Activated T-cell treated with anti-CD3 and anti-CD28 coated beads, Interleukin-2, amount 50 U/mL, for 72 hours (primary cell): ENCODE results near the gene DMD. TPM values are rescaled to one million over a fixed set of nuclear protein-coding genes. Genes with fewer than 3 reads are reported as not detected.

ENCODE experiments used
- ATAC-seq, 2 donors: fragments of 150-1000 bp; cut with Tn5 transposase; replicated peaks in 1 of 2; 2 replicates each; pipeline ENCODE4 v1.10.0; 2021; ENCODE audit warnings: moderate library complexity in 2 of 2, mild to moderate bottlenecking in 1 of 2
- DNase-seq, 2 donors: peaks; one replicate each; pipeline ENCODE4 v3.0.0; 2021 to 2022; ENCODE audit warnings: mixed read lengths in 1 of 2
- H3K27ac Mint-ChIP-seq: one replicate; pipeline ENCODE4 v1.8.0; 2022; ENCODE audit warnings: mild to moderate bottlenecking, moderate library complexity, mixed read lengths
- H3K27me3 Mint-ChIP-seq: one replicate; pipeline ENCODE4 v1.8.0; 2022; ENCODE audit warnings: low read depth, mixed read lengths
- H3K36me3 Mint-ChIP-seq, 2 donors: one replicate each; pipeline ENCODE4 v1.8.0; 2022; ENCODE audit warnings: mixed read lengths in 2 of 2, mild to moderate bottlenecking in 1 of 2; ENCODE audit not compliant: insufficient read depth in 2 of 2
- H3K4me1 Mint-ChIP-seq: one replicate; pipeline ENCODE4 v1.8.0; 2022; ENCODE audit warnings: low read depth, mixed read lengths
- H3K4me3 Mint-ChIP-seq, 2 donors: one replicate each; pipeline ENCODE4 v1.8.0; 2022; ENCODE audit warnings: mild to moderate bottlenecking in 2 of 2, mixed read lengths in 2 of 2, moderate library complexity in 2 of 2
- H3K9me3 Mint-ChIP-seq, 2 donors: one replicate each; pipeline ENCODE4 v1.8.0; 2022; ENCODE audit warnings: mixed read lengths in 2 of 2
- total RNA-seq, 2 donors: library from RNA; stranded (reverse); gene quantifications; one replicate each; pipeline ENCODE4 v1.2.3, GENCODE V29; 2022

DMD gene
- total RNA-seq, 2 donors from 2014 or later: 2.9 to 4.6 TPM

GRCh38 chrX:31224381-31225012, 1986.9 kb downstream of the DMD start:
- DNase-seq (no peak), ATAC-seq (no peak)
- Mint-ChIP-seq H3K36me3 (peaks cover 0 to 1% of the 10 kb centered on the region in 2 donors), H3K9me3 (peaks cover 0 to 1% of the 10 kb centered on the region in 2 donors), H3K27me3 (peaks cover 9% of the 10 kb centered on the region), H3K4me1 (no peaks in the 10 kb centered on the region), H3K4me3 (no peak overlapping the region), H3K27ac (no peak overlapping the region)

DNA sequence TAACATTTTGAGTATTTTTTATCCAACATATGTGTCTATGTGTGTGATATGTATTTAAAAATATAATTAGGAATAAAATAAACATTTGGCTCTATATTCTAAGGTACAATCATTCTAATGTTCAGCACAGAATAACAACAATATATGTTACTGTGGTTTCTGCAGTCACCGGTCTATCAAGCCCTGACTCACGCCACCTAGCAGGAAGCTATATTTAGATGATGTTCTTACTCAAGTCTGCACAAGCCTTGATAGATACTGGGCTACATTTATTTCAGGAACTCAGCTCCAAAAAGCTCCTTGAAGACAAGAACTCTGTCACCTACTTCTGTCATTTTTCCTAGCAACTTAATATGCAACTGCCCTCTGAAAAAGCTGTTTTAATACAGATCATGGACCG, 1987.5 kb downstream of the DMD start:
- Mint-ChIP-seq H3K36me3 (peaks cover 0 to 1% of the 10 kb centered on the region in 2 donors), H3K9me3 (peaks cover 0 to 1% of the 10 kb centered on the region in 2 donors), H3K4me1 (no peaks in the 10 kb centered on the region), H3K27ac (no peak overlapping the region), H3K27me3 (peaks cover 9% of the 10 kb centered on the region), H3K4me3 (no peak overlapping the region)
- DNase-seq (no peak), ATAC-seq (no peak)

GRCh38 chrX:31222946-31223345, 1988.4 kb downstream of the DMD start:
- Mint-ChIP-seq H3K9me3 (peaks cover 0 to 1% of the 10 kb centered on the region in 2 donors), H3K4me3 (no peak overlapping the region), H3K27me3 (peaks cover 9% of the 10 kb centered on the region), H3K36me3 (peaks cover 0 to 1% of the 10 kb centered on the region in 2 donors), H3K4me1 (no peaks in the 10 kb centered on the region), H3K27ac (no peak overlapping the region)
- ATAC-seq (no peak), DNase-seq (no peak)

DNA sequence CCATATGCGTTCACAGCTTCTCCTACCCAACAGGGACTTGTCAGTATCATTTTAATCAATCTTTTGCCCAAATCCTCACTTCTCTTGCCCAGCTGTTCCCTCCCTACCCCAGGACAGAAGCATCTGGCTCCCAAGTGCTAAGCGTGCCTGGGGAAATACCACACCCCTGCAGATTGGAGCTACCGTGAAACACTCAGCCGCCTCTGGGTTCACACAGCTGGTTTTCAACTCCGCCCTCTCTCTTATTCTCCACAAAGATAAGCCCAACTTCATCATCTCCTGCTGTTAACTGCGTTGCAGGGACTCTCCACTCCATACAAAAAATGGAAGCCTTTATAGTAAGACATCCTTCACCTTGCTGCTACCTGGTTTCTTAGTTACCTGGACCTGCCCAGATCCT, 1992.2 kb downstream of the DMD start:
- Mint-ChIP-seq H3K4me3 (no peak overlapping the region), H3K9me3 (no peaks in the 10 kb centered on the region), H3K4me1 (no peaks in the 10 kb centered on the region), H3K27ac (no peak overlapping the region), H3K27me3 (peaks cover 5% of the 10 kb centered on the region), H3K36me3 (no peaks in the 10 kb centered on the region)
- ATAC-seq (no peak), DNase-seq (no peak)

GRCh38 chrX:31217084-31217483, 1994.3 kb downstream of the DMD start:
- peaks cover 6% of the 10 kb centered on the region for H3K27me3 Mint-ChIP-seq
- no peak overlapping the region for H3K4me3 Mint-ChIP-seq
- no peaks in the 10 kb centered on the region for H3K9me3 Mint-ChIP-seq
- ATAC-seq: no peak
- no peak overlapping the region for H3K27ac Mint-ChIP-seq
- no peaks in the 10 kb centered on the region for H3K4me1 Mint-ChIP-seq
- DNase-seq: no peak
- no peaks in the 10 kb centered on the region for H3K36me3 Mint-ChIP-seq

DNA sequence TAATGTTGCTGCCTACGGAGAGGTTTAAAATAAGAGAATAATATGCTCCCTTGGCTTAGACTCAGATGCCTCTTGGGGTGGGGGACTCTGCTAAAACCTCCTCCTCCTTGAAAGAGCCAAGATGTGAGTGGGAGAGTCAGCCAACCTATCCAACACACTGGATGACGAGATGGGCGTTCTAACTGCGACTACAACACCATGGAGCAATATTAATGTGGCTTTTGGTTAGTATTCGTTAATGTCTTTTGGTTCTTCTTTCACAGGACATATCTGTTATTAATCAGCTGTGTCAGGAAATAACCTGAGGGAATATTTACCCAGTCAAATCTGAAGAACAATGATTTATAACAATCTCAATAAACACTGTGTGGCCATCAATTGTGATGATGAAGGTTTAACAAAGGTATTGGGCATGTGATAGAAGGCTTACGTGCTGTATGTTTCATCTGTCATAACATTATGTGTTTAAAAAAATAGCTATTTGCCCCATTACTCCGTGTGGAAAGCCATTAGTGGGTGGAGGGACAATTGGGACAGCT, 1996.0 kb downstream of the DMD start:
- Mint-ChIP-seq H3K4me1 (no peaks in the 10 kb centered on the region), H3K27me3 (peaks cover 12% of the 10 kb centered on the region), H3K36me3 (no peaks in the 10 kb centered on the region), H3K27ac (no peak overlapping the region), H3K4me3 (no peak overlapping the region), H3K9me3 (no peaks in the 10 kb centered on the region)
- no peak for ATAC-seq
- DNase-seq: no peak

DNA sequence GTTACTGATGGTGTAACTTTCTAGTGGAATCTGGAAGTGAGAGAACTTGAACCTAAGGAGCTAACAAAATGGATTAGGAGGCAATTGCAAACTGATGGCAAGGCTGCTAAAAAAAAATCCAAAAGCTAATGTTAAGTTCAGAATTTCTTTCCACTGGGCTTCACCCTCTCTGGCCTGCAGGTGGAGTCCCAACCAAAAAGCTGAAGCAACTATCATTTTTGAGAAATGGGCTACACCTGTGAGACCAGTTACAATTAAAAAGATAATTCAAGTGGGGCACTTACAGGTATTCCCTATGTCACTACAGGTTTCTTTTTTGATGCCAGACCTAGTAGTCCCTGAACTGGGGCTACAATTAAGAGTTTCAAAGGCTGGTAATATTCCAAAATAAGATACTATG, 1997.4 kb downstream of the DMD start:
- ATAC-seq: no peak
- H3K27me3 Mint-ChIP-seq: peaks cover 22% of the 10 kb centered on the region
- no peaks in the 10 kb centered on the region for H3K9me3 Mint-ChIP-seq
- H3K4me3 Mint-ChIP-seq: no peak overlapping the region
- DNase-seq: peak; percentile 0 to 1
- no peak overlapping the region for H3K27ac Mint-ChIP-seq
- no peaks in the 10 kb centered on the region for H3K36me3 Mint-ChIP-seq
- H3K4me1 Mint-ChIP-seq: no peaks in the 10 kb centered on the region

DNA sequence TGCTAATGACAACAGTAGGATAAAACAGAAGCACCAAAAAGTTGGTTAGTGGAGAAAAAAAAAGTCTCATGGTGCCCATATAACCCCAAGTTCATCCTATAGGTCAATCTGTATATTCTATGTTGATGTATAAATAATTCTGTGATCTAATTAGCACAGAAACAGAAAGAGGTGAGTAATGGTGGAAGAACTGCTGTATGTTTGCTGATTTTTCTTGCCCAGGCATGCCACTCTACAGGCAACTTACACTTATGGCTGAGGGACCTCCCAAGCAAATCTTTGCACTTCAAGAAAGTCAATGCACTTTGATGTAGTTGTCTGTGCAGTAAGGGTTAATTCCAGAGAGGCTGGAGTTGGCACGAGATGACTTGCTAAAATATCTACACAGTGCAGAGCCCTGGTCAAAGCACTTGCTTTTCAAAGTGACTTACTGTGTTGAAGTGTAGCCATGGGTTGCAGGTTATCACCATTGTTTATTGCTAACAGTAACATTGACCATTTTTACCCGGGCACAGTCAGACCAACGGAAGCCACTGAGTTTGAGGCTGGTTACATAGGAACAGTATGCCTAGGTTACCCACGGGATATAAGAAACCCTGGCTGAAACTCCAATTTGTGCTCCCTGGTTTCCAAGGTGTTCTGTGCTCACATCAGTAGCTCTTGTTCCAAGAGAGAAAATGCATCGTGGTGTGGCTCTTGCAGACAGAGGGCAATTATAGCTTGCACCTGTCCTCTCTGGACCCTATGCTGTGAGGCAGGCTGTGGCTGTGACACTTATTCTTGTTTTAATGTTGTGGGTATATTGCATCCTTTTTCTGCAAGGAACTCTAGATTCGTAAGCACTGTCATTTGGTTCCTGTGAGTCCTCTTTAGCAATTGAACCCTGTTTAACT, 1998.2 kb downstream of the DMD start:
- H3K9me3 Mint-ChIP-seq: no peaks in the 10 kb centered on the region
- H3K27me3 Mint-ChIP-seq: peaks cover 23% of the 10 kb centered on the region
- H3K36me3 Mint-ChIP-seq: no peaks in the 10 kb centered on the region
- DNase-seq (no peak), ATAC-seq (no peak)
- no peaks in the 10 kb centered on the region for H3K4me1 Mint-ChIP-seq
- H3K4me3 Mint-ChIP-seq: no peak overlapping the region
- H3K27ac Mint-ChIP-seq: no peak overlapping the region

GRCh38 chrX:31209005-31209628, 2002.2 kb downstream of the DMD start:
- ATAC-seq: no peak

DNA sequence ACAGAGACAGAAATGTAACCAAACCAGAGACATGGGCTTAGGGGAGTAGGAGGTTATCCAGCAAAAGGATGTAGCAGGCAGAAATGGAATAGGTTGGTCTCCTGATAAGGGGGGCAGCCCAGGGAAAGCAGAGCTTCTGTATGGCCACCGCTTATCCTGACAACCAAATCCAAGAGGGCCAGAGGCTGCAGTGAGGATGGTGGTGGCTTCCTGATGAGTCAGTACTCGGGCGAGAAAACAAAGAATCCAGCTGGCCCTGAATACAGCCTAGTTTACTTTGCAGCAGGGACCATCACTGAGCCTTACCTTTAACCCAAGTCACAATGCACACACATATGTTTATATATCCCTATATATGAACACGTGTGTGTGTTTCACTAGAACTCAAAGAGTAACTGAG, 2009.8 kb downstream of the DMD start:
- H3K36me3 Mint-ChIP-seq: no peaks in the 10 kb centered on the region
- H3K4me3 Mint-ChIP-seq: no peak overlapping the region

More at GRCh38 chrX:31209005-31209628, 2002.2 kb downstream of the DMD start:
- H3K27ac Mint-ChIP-seq: no peak overlapping the region
- peaks cover 17% of the 10 kb centered on the region for H3K27me3 Mint-ChIP-seq
- H3K4me1 Mint-ChIP-seq: no peaks in the 10 kb centered on the region
- H3K9me3 Mint-ChIP-seq: no peaks in the 10 kb centered on the region
- no peak overlapping the region for H3K4me3 Mint-ChIP-seq
- no peaks in the 10 kb centered on the region for H3K36me3 Mint-ChIP-seq
- no peak for DNase-seq

GRCh38 chrX:31200430-31200829, 2010.9 kb downstream of the DMD start:
- Mint-ChIP-seq H3K9me3 (no peaks in the 10 kb centered on the region), H3K27ac (no peak overlapping the region), H3K4me1 (no peaks in the 10 kb centered on the region), H3K4me3 (no peak overlapping the region), H3K36me3 (no peaks in the 10 kb centered on the region), H3K27me3 (no peaks in the 10 kb centered on the region)
- DNase-seq (no peak), ATAC-seq (no peak)

More for the DNA sequence above, 2009.8 kb downstream of the DMD start:
- Mint-ChIP-seq H3K27me3 (no peaks in the 10 kb centered on the region), H3K9me3 (no peaks in the 10 kb centered on the region), H3K27ac (no peak overlapping the region), H3K4me1 (no peaks in the 10 kb centered on the region)
- no peak for ATAC-seq
- no peak for DNase-seq

- Mint-ChIP-seq H3K36me3 (no peaks in the 10 kb centered on the region), H3K4me1 (no peaks in the 10 kb centered on the region), H3K9me3 (no peaks in the 10 kb centered on the region), H3K27ac (no peak overlapping the region), H3K4me3 (no peak overlapping the region), H3K27me3 (no peaks in the 10 kb centered on the region)
- DNase-seq: no peak
- no peak for ATAC-seq
These were observed 2011.6 kb downstream of the DMD start for GRCh38 chrX:31199840-31200114.

DNA sequence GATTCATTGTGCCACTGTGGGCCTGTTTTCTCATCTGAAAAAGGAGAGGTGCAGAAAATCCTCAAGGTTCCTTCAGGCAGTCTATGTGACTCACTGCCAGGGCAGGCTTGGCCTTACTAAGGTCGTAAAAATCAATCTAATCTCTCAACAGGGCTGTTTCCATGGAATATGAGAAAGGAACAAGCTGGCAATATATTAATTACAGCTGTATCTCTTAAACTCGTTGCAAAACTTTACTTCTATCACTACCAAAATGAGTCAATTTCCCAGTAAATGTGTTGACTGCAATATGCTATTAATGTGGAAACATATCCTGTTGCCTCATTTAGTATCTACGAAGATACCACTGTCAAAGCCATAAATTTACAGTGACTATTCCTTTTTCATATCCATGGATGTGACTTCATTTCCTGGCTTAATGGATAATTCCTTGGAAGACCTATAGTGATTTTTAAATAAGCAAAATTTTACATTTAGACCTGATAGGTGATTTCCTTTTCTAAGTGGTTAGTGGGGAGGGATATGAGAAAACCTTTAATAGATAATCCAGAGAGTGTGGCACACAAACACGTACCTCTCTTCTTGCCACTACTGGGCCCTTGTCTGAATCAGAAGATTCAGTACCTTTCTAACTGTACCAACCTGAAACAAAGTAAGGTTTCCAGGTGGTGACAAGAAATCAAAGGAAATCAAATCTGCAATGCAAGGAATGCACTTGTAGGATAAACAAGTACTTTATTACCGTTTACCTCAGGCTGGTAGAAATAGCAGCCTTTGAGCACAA, 2012.1 kb downstream of the DMD start:
- H3K4me1 Mint-ChIP-seq: no peaks in the 10 kb centered on the region
- H3K4me3 Mint-ChIP-seq: no peak overlapping the region
- no peak for DNase-seq
- no peak for ATAC-seq
- H3K27me3 Mint-ChIP-seq: no peaks in the 10 kb centered on the region
- H3K9me3 Mint-ChIP-seq: no peaks in the 10 kb centered on the region
- no peak overlapping the region for H3K27ac Mint-ChIP-seq
- H3K36me3 Mint-ChIP-seq: no peaks in the 10 kb centered on the region
